Smooth muscle cell (in vitro differentiated cells): ENCODE results near the gene NPEPPS. TPM values are rescaled to one million over a fixed set of nuclear protein-coding genes. Genes with fewer than 3 reads are reported as not detected.

Experiments used
- DNase-seq: peaks from one replicate; lab custom pipeline; 2025; ENCODE audit not compliant: unreplicated experiment; lab: John Stamatoyannopoulos, UW
- H2AFZ ChIP-seq: fragments of 200-600 bp; sonication (generic); 2 replicates; pipeline ENCODE4 v1.6.0; 2016; ENCODE audit warnings: antibody characterized with exemption, low read depth, mild to moderate bottlenecking
- H3F3A ChIP-seq: fragments of 200-600 bp; sonication (generic); 2 replicates; pipeline ENCODE4 v1.6.0; 2017; ENCODE audit warnings: antibody characterized with exemption, low read depth
- H3K27ac ChIP-seq: fragments of 200-600 bp; sonication (generic); 2 replicates; pipeline ENCODE4 v1.5.1; 2016; ENCODE audit warnings: low read depth, mild to moderate bottlenecking
- H3K27me3 ChIP-seq: fragments of 200-600 bp; sonication (generic); 2 replicates; pipeline ENCODE4 v1.6.1; 2016; ENCODE audit warnings: low read depth, mild to moderate bottlenecking
- H3K36me3 ChIP-seq: fragments of 200-600 bp; sonication (generic); 2 replicates; pipeline ENCODE4 v1.5.1; 2016; ENCODE audit warnings: low read depth
- H3K4me1 ChIP-seq: fragments of 200-600 bp; sonication (generic); 2 replicates; pipeline ENCODE4 v1.5.1; 2016; ENCODE audit warnings: low read depth
- H3K4me2 ChIP-seq: fragments of 200-600 bp; sonication (generic); 2 replicates; pipeline ENCODE4 v1.6.0; 2016; ENCODE audit warnings: mild to moderate bottlenecking
- H3K4me3 ChIP-seq: fragments of 200-600 bp; sonication (generic); 2 replicates; pipeline ENCODE4 v1.5.1; 2016; ENCODE audit warnings: mild to moderate bottlenecking
- H3K79me2 ChIP-seq: fragments of 200-600 bp; sonication (generic); 2 replicates; pipeline ENCODE4 v1.6.0; 2016; ENCODE audit warnings: low read depth, mild to moderate bottlenecking
- H3K9ac ChIP-seq: fragments of 200-600 bp; sonication (generic); 2 replicates; pipeline ENCODE4 v1.6.0; 2016; ENCODE audit warnings: low read depth
- H3K9me3 ChIP-seq: fragments of 200-600 bp; sonication (generic); replicated peaks from 2 replicates; pipeline ENCODE4 v1.5.1; 2016; ENCODE audit warnings: low read depth
- H4K20me1 ChIP-seq: fragments of 200-600 bp; sonication (generic); 2 replicates; pipeline ENCODE4 v1.6.0; 2016; ENCODE audit warnings: low read depth
- WGBS: methylation state at CpG from one replicate; pipeline ENCODE4 v1.1.7; 2016; ENCODE audit warnings: low lambda C conversion rate; 5-methylcytosine and 5-hydroxymethylcytosine counted together
- polyA plus RNA-seq: library from polyadenylated mRNA; unstranded; fragments of >200 nt; fragmentation: Nextera tagmentation; extraction: Ambion mirVana; gene quantifications from 2 replicates; pipeline ENCODE4 v1.2.1, GENCODE V29; 2016
- total RNA-seq: library from RNA; depleted of rRNA; stranded (reverse); fragments of >200 nt; gene quantifications from 2 replicates; pipeline ENCODE4 v1.2.3, GENCODE V29; 2014
- TF ChIP-seq, protein P1 (sequence below): fragments of 200-600 bp; sonication (generic); IDR thresholded peaks from 2 replicates; pipeline ENCODE4 v1.5.1; 2017; ENCODE audit warnings: borderline replicate concordance, mild to moderate bottlenecking, antibody characterized with exemption; ENCODE audit not compliant: insufficient read depth, poor library complexity, severe bottlenecking

Gene NPEPPS
- total and polyA plus RNA-seq, 2 experiments from 2014 or later, result 50.2 to 70.5 TPM

DNA sequence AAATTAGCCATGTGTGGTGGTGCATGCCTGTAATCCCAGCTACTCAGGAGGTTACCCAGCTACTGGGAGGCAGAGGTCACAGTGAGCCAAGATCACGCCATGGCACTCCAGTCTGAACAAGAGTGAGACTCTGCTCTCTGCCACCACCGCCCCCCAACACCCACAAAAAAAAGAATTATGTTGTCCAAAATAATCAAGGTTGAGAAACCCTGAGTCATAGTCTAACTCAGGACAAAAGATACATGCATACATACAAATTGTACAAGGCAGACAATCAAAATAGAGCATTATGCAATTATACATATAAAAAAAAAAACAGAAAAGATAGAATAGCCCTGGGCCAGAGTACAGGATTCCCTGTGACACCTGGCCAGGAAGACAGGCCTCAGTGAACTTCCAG, 112.2 kb downstream of the NPEPPS start:
- H3K9me3 ChIP-seq, result no peaks in the 10 kb centered on the region
- no peak overlapping the region for H3K27ac ChIP-seq
- no peaks in the 10 kb centered on the region for H3K36me3 ChIP-seq
- H3F3A ChIP-seq, result no peaks in the 10 kb centered on the region
- no peaks in the 10 kb centered on the region for H3K79me2 ChIP-seq
- H3K4me2 ChIP-seq, result no peak overlapping the region
- no peaks in the 10 kb centered on the region for H4K20me1 ChIP-seq
- H3K4me3 ChIP-seq, result no peak overlapping the region
- no peaks in the 10 kb centered on the region for H3K4me1 ChIP-seq
- 100% methylated on average over 2 of the region's 2 CpGs for WGBS
- no peaks in the 10 kb centered on the region for H3K27me3 ChIP-seq
- no peak overlapping the region for H2AFZ ChIP-seq
- no peak overlapping the region for H3K9ac ChIP-seq
- no peak for DNase-seq
- TF ChIP-seq, protein P1, sequence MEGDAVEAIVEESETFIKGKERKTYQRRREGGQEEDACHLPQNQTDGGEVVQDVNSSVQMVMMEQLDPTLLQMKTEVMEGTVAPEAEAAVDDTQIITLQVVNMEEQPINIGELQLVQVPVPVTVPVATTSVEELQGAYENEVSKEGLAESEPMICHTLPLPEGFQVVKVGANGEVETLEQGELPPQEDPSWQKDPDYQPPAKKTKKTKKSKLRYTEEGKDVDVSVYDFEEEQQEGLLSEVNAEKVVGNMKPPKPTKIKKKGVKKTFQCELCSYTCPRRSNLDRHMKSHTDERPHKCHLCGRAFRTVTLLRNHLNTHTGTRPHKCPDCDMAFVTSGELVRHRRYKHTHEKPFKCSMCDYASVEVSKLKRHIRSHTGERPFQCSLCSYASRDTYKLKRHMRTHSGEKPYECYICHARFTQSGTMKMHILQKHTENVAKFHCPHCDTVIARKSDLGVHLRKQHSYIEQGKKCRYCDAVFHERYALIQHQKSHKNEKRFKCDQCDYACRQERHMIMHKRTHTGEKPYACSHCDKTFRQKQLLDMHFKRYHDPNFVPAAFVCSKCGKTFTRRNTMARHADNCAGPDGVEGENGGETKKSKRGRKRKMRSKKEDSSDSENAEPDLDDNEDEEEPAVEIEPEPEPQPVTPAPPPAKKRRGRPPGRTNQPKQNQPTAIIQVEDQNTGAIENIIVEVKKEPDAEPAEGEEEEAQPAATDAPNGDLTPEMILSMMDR, result no peak

DNA sequence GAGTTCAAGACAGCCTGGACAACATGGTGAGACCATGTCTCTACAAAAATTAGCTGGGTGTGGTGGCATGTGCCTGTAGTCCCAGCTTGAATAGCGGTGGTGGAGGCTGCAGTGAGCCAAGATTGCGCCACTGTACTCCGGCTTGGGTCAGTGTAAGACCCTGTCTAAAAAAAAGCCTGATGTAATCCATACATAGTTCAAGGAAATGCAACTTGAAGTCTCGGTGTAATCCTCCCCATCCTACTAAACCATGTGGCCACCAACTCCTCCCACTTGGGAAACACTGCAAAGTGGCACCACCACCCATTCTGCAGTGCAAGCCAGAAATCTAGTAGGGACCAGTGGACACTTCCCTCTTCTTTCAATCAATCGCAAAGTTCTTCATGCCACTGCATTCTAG, 113.4 kb downstream of the NPEPPS start:
- DNase-seq, result no peak
- Histone ChIP-seq H3F3A (no peaks in the 10 kb centered on the region), H3K36me3 (no peaks in the 10 kb centered on the region), H2AFZ (no peak overlapping the region), H3K9ac (no peak overlapping the region), H3K9me3 (no peaks in the 10 kb centered on the region), H3K4me3 (no peak overlapping the region), H3K4me2 (no peak overlapping the region), H3K27me3 (no peaks in the 10 kb centered on the region), H4K20me1 (no peaks in the 10 kb centered on the region), H3K27ac (no peak overlapping the region), H3K4me1 (peaks cover 4% of the 10 kb centered on the region), H3K79me2 (no peaks in the 10 kb centered on the region)
- TF ChIP-seq, protein P1, result no peak
- 76% methylated on average over 5 of the region's 5 CpGs for WGBS

DNA sequence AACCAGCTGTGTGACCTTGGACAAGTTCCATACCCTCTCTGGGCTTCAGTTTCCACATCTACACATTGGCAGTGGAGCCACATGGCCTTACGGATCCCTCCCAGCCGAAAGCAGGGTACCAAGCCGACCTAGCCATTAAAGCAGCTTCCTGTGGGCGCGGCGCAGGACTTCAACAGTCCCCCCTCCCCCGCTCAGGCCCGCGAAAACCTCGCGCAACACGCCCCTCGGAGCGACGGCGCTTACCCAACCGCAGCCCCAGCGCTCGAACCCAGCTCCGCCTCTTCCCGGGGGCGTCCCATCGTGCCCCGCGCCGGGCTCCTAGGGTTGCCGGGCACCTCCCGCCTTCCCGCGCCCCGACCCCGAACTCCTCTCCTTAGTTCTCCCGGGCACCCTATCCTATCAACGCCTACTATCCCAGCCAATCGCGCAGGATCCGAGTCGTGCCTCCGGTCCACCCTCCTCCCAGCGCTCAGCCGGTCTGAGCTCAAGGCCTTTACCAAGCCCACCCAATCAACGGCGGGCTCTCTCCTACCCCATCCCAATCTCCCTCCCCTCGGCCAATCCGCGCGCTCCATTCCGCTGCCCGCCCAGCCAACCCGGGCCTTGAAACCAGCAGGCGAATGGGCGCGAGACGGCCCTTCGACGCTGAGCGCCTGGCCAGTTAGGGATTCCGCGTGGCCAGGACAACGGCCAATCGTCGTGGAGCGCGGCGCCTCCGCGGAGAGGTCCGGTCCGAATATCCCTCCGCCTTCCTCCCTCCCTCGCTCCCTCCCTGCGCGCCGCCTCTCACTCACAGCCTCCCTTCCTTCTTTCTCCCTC, 118.5 kb downstream of the NPEPPS start, which contains the start of gene KPNB1:
TSS of gene KPNB1 (plus strand) at position 767 of the 819 bp plus-strand sequence. CDS start 326 bp downstream, outside the sequence.
- TF ChIP-seq, protein P1, result no peak
- Histone ChIP-seq H3K4me2 (peak within 1 kb of the TSS; percentile 98), H3K27ac (peak within 1 kb of the TSS; percentile 68), H3K9me3 (no peaks in the 10 kb centered on the region), H3K36me3 (no peaks in the 10 kb centered on the region), H3F3A (peaks cover 6% of the 10 kb centered on the region), H3K4me3 (peak within 1 kb of the TSS; percentile 91), H3K79me2 (peaks cover 39% of the 10 kb centered on the region), H4K20me1 (peaks cover 38% of the 10 kb centered on the region), H3K27me3 (no peaks in the 10 kb centered on the region), H3K9ac (peak within 1 kb of the TSS; percentile 70), H3K4me1 (peaks cover 33% of the 10 kb centered on the region), H2AFZ (peak within 1 kb of the TSS; percentile 13)
- DNase-seq, result peak; percentile 96
- WGBS, result 1% methylated on average over 64 of the region's 74 CpGs
